GM12865 (cell line): ENCODE measurements around the gene WDFY3.

Source experiments
- DNase-seq: peaks from one replicate; pipeline ENCODE4 v3.0.0; 2010; ENCODE audit warnings: low read depth
- H3K4me3 ChIP-seq: 2 replicates; pipeline ENCODE4 v1.5.1; 2011; ENCODE audit warnings: mild to moderate bottlenecking, low read depth, low read length, control low read depth
- CTCF ChIP-seq: IDR thresholded peaks from 2 replicates; pipeline ENCODE4 v1.5.1; 2011; ENCODE audit warnings: low read length, control low read depth, low read depth, inconsistent platforms; ENCODE audit not compliant: insufficient read depth; ENCODE audit errors: missing control alignments

The WDFY3 gene

GRCh38 chr4:84726356-84726755 is 240.1 kb downstream of the WDFY3 start:
- no peak for DNase-seq
- TF ChIP-seq CTCF: no peak
- H3K4me3 ChIP-seq: no peak overlapping the region

- TF ChIP-seq CTCF: no peak
- no peak for DNase-seq
Measured at GRCh38 chr4:84722720-84723119, 243.8 kb downstream of the WDFY3 start.

GRCh38 chr4:84719115-84719514 is 247.4 kb downstream of the WDFY3 start:
- H3K4me3 ChIP-seq: no peak overlapping the region
- no peak for DNase-seq
- no peak for TF ChIP-seq CTCF

More at GRCh38 chr4:84722720-84723119, 243.8 kb downstream of the WDFY3 start:
- no peak overlapping the region for H3K4me3 ChIP-seq

- TF ChIP-seq CTCF: no peak
- DNase-seq: no peak
- no peak overlapping the region for H3K4me3 ChIP-seq
Measured at GRCh38 chr4:84718699-84719098, 247.8 kb downstream of the WDFY3 start.

GRCh38 chr4:84710548-84710947 is 255.9 kb downstream of the WDFY3 start:
- no peak for DNase-seq
- H3K4me3 ChIP-seq: no peak overlapping the region
- TF ChIP-seq CTCF: no peak

GRCh38 chr4:84708406-84709135 is 257.9 kb downstream of the WDFY3 start:
- no peak for DNase-seq
- H3K4me3 ChIP-seq: no peak overlapping the region
- TF ChIP-seq CTCF: no peak

- no peak for DNase-seq
- TF ChIP-seq CTCF: no peak
Measured at GRCh38 chr4:84706286-84706685, 260.2 kb downstream of the WDFY3 start.

More at GRCh38 chr4:84706286-84706685, 260.2 kb downstream of the WDFY3 start:
- H3K4me3 ChIP-seq: no peak overlapping the region
